ENCODE measurements around the gene ARHGAP20. TPM values are rescaled to one million over a fixed set of nuclear protein-coding genes. Genes with fewer than 3 reads are reported as not detected.

The ARHGAP20 gene
- total and polyA plus RNA-seq, 2 of the 8 experiments (the other 6 are each of a cell fraction or from before 2014, with no cell fraction given) = 0.05 to 0.28 TPM

DNA sequence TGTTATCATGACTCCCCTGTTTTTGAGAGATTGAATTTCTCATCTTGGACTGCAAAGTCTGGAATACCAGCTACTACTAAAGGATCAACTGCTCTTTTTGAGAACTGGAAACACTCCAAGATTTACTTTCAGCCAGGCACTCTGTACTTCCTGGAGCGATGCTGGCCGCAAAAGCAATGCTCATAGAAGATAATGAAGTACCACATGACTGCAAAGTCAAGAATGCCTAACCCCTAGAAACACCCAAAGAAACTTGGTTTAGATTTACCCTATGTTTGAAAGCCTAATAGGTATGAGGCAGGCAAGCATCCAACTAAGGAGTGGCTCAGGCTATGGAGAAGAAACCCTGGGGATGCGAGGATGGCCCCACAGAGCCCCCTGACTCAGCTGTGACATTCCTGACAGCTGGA lies 47.7 kb upstream of the ARHGAP20 start:
- TF ChIP-seq POLR2A (IDR thresholded peaks at IDR 0.05; ENCODE audit: control extremely low read depth in 1 of 2, low read depth in 2 of 2, low read length in 2 of 2) (no peak), RNF2 (IDR thresholded peaks at IDR 0.05; ENCODE audit: borderline replicate concordance, low read depth, low read length, missing control alignments, poor library complexity, severe bottlenecking) (no peak), MAX (IDR thresholded peaks at IDR 0.05) (no peak)
- H2BK12ac ChIP-seq (ENCODE audit: low read depth, low read length) = no peak overlapping the region
- no peak overlapping the region for H2BK20ac ChIP-seq (ENCODE audit: low read length)
- H3K14ac ChIP-seq (ENCODE audit: insufficient read length) = no peak overlapping the region
- H3K56ac ChIP-seq (replicated peaks; ENCODE audit: insufficient read length, low read depth, low read length) = no peak overlapping the region
- ChIA-PET POLR2A (ENCODE audit: partially characterized antibody) (no interaction called here), CTCF (ENCODE audit: partially characterized antibody) (no interaction called here)
- H3K9ac ChIP-seq (replicated peaks in 1 of 4; ENCODE audit: extremely low read depth in 1 of 4, low read depth in 3 of 4, low read length in 3 of 4) = no peak overlapping the region
- no peak overlapping the region; the same call in 1 of the 2 replicates for H2AFZ ChIP-seq (ENCODE audit: low read length)
- no peak overlapping the region for H2BK120ac ChIP-seq (replicated peaks; ENCODE audit: low read depth, low read length)
- H4K8ac ChIP-seq (ENCODE audit: extremely low read depth, insufficient read depth, low read length) = no peak overlapping the region
- no peaks in the 10 kb centered on the region for H3K79me2 ChIP-seq (ENCODE audit: control insufficient read depth in 1 of 2, insufficient read depth in 2 of 2, low read length in 2 of 2)
- H3K27me3 ChIP-seq (replicated peaks in 1 of 4; ENCODE audit: control insufficient read depth in 3 of 4, extremely low read depth in 1 of 4, insufficient read depth in 3 of 4, low read length in 3 of 4) = peaks cover 0 to 1% (median 0%) of the 10 kb centered on the region in 4 experiments; a peak in 1 of 7 replicates
- no peak overlapping the region for H4K5ac ChIP-seq (ENCODE audit: insufficient read length, low read depth, low read length)
- WGBS, 2 experiments (ENCODE audit: extremely low coverage in 1 of 2, insufficient coverage in 1 of 2, insufficient read length in 1 of 2, insufficient replicate concordance in 2 of 2, low coverage in 1 of 2, low lambda C conversion rate in 2 of 2, missing lambda C conversion rate in 1 of 2) = 92% methylated on average over 3 of the region's 3 CpGs; no CpG with 5 or more reads in 1 of the 2 experiments
- no peak overlapping the region for H4K91ac ChIP-seq (replicated peaks; ENCODE audit: insufficient read length, low read length)
- H2BK5ac ChIP-seq (ENCODE audit: low read depth, low read length) = no peak overlapping the region
- H3K4me2 ChIP-seq (ENCODE audit: insufficient read depth in 1 of 2, low read depth in 2 of 2, low read length in 2 of 2) = no peak overlapping the region
- H3K79me1 ChIP-seq (ENCODE audit: low read depth, low read length) = no peaks in the 10 kb centered on the region
- no peak for FAIRE-seq
- no peak overlapping the region for H3K27ac ChIP-seq (ENCODE audit: low read depth, low read length)
- H3K4me3 ChIP-seq (ENCODE audit: extremely low read depth in 1 of 4, insufficient read depth in 2 of 4, low read depth in 3 of 4, low read length in 4 of 4) = no peak overlapping the region
- no peak overlapping the region for H2AK5ac ChIP-seq (ENCODE audit: low read depth, low read length)
- no peaks in the 10 kb centered on the region for H3K36me3 ChIP-seq (ENCODE audit: control insufficient read depth in 2 of 4, insufficient read depth in 4 of 4, low read length in 3 of 4)
- H4K20me1 ChIP-seq (replicated peaks in 1 of 2; ENCODE audit: control insufficient read depth in 1 of 2, insufficient read depth in 2 of 2, low read length in 2 of 2) = no peaks in the 10 kb centered on the region
- H2BK15ac ChIP-seq (ENCODE audit: low read length) = no peak overlapping the region
- H3K4me1 ChIP-seq (replicated peaks in 1 of 4; ENCODE audit: control insufficient read depth in 3 of 4, insufficient read depth in 4 of 4, low read length in 3 of 4) = peaks cover 0 to 7% (median 2%) of the 10 kb centered on the region in 4 experiments; a peak in 1 of 7 replicates
- H3K9me3 ChIP-seq (ENCODE audit: insufficient read depth in 2 of 2, low read depth in 1 of 2, low read length in 1 of 2) = no peaks in the 10 kb centered on the region
- DNase-seq (ENCODE audit: low read depth in 1 of 2, low spot score in 2 of 2) = no peak
- no peak overlapping the region for H3K18ac ChIP-seq (ENCODE audit: extremely low read depth, low read length)
- H3K4ac ChIP-seq (replicated peaks; ENCODE audit: insufficient read length, low read depth, low read length) = no peak overlapping the region
- H3K23me2 ChIP-seq (ENCODE audit: low read depth, low read length) = no peaks in the 10 kb centered on the region
- no peak overlapping the region for H3K23ac ChIP-seq (ENCODE audit: insufficient read length)

Measured in H1 (cell line).